ENCODE data around the gene ZBTB20. TPM values are rescaled to one million over a fixed set of nuclear protein-coding genes. Genes with fewer than 3 reads are reported as not detected.

ZBTB20 gene
- total and polyA plus RNA-seq, 10 donors, result 0.32 to 89.7 (median 71.8) TPM

DNA sequence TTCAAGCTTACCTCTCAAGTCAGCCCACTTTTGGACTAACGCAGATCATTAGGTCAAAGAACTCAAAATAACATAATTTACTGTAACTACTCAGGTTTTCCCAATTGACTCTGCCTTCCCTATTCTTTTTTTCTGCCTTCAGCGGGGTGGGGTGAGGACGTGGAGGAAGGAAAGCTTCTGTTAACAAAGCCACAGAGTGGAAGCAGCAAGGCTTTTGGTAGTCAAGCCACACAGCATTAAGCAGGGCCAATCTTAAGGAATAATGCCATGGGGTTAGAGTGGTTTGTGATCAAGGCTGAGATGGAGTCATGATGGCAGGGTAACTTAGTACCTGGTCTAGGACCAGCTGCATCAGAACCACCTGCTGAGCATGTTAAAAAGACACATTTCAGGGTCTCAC lies 575.7 kb downstream of the ZBTB20 start:
- Histone ChIP-seq H3K36me3 (no peaks in the 10 kb centered on the region), H3K9me3 (no peaks in the 10 kb centered on the region), H3K27ac (no peak overlapping the region), H3K4me1 (peaks cover 0 to 5% (median 0%) of the 10 kb centered on the region in 6 donors), H3K27me3 (replicated peaks in 1 of 7) (no peaks in the 10 kb centered on the region), H3K4me3 (no peak overlapping the region)
- WGBS, 5 donors, result 80 to 94% (median 87%) methylated on average over 3 of the region's 3 CpGs
- DNase-seq, result no peak
- TF ChIP-seq POLR2A (IDR thresholded peaks at IDR 0.05) (no peak), CTCF (IDR thresholded peaks at IDR 0.05 in 8 of 11, conservative IDR thresholded peaks at IDR 0.05 in 3 of 11) (no peak), POLR2AphosphoS5 (IDR thresholded peaks at IDR 0.05) (no peak)
- intact Hi-C loops (cut with DNase I; ENCODE audit: low total_unique reads), result no loop called here

DNA sequence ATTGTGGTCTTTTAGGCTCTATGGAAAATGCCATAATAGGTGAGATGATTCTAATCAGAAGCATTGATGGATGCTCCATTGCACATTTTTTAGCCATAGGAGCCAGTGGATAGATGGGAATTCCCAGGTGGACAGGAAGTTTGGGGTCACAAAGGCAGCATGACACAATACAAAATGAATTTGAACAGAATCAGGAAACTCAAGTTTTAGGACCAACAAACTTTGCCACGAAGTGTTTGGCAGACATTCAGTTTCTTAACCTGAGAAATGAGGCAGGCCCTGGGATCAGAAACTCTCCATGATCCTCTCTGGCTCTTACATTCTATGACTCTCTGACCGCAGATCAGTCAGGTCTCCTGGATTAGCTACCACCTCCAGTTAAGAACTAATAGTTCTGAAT lies 577.9 kb downstream of the ZBTB20 start:
- TF ChIP-seq POLR2A (IDR thresholded peaks at IDR 0.05), result no peak
- no peak for TF ChIP-seq POLR2AphosphoS5 (IDR thresholded peaks at IDR 0.05)
- TF ChIP-seq CTCF (IDR thresholded peaks at IDR 0.05 in 8 of 11, conservative IDR thresholded peaks at IDR 0.05 in 3 of 11), result no peak
- Histone ChIP-seq H3K9me3 (no peaks in the 10 kb centered on the region), H3K4me1 (peaks cover 0 to 15% (median 0%) of the 10 kb centered on the region in 6 donors), H3K4me3 (no peak overlapping the region), H3K36me3 (peaks cover 0 to 5% (median 0%) of the 10 kb centered on the region in 6 donors), H3K27me3 (replicated peaks in 1 of 7) (no peaks in the 10 kb centered on the region), H3K27ac (no peak overlapping the region)
- intact Hi-C loops (cut with DNase I; ENCODE audit: low total_unique reads), result no loop called here
- 70 to 87% (median 81%) methylated on average over 2 of the region's 2 CpGs for whole genome bisulfite sequencing, 5 donors
- no peak for DNase-seq

GRCh38 chr3:114567771-114568170 lies 579.3 kb downstream of the ZBTB20 start:
- Histone ChIP-seq H3K27me3 (replicated peaks in 1 of 7) (no peaks in the 10 kb centered on the region), H3K36me3 (peaks cover 0 to 5% (median 0%) of the 10 kb centered on the region in 6 donors), H3K4me3 (no peak overlapping the region), H3K27ac (no peak overlapping the region), H3K9me3 (no peaks in the 10 kb centered on the region), H3K4me1 (peaks cover 0 to 15% (median 0%) of the 10 kb centered on the region in 6 donors)
- intact Hi-C loops (cut with DNase I; ENCODE audit: low total_unique reads), result no loop called here
- WGBS, 5 donors, result 90 to 97% (median 92%) methylated on average over 2 of the region's 2 CpGs
- no peak for DNase-seq
- no peak for TF ChIP-seq POLR2A (IDR thresholded peaks at IDR 0.05)
- no peak for TF ChIP-seq POLR2AphosphoS5 (IDR thresholded peaks at IDR 0.05)
- no peak for TF ChIP-seq CTCF (IDR thresholded peaks at IDR 0.05 in 8 of 11, conservative IDR thresholded peaks at IDR 0.05 in 3 of 11)

GRCh38 chr3:114566767-114567166 lies 580.3 kb downstream of the ZBTB20 start:
- Histone ChIP-seq H3K36me3 (peaks cover 0 to 5% (median 0%) of the 10 kb centered on the region in 6 donors), H3K4me3 (no peak overlapping the region), H3K4me1 (peaks cover 0 to 15% (median 0%) of the 10 kb centered on the region in 6 donors), H3K27ac (no peak overlapping the region), H3K9me3 (no peaks in the 10 kb centered on the region), H3K27me3 (replicated peaks in 1 of 7) (no peaks in the 10 kb centered on the region)
- DNase-seq, result no peak
- TF ChIP-seq CTCF (IDR thresholded peaks at IDR 0.05 in 8 of 11, conservative IDR thresholded peaks at IDR 0.05 in 3 of 11), result no peak
- no peak for TF ChIP-seq POLR2A (IDR thresholded peaks at IDR 0.05)
- TF ChIP-seq POLR2AphosphoS5 (IDR thresholded peaks at IDR 0.05), result no peak
- intact Hi-C loops (cut with DNase I; ENCODE audit: low total_unique reads), result no loop called here

Data from spleen (tissue), 11 donors.